ENCODE results near the gene OTOR.

- TF ChIP-seq YY1 (IDR thresholded peaks at IDR 0.05; ENCODE audit: insufficient read depth, insufficient read length) (no peak), SUZ12 (IDR thresholded peaks at IDR 0.05; ENCODE audit: extremely low read depth, insufficient read depth, insufficient read length) (no peak)
Observed at GRCh38 chr20:16729565-16730460, 18.3 kb upstream of the OTOR start, which contains the start of gene SNRPB2.
